HG03565 (cell line): Measurements from ENCODE around the gene GAPVD1.
"Not testable (repeated sequence)": the region's sequence is repeated elsewhere in the genome, so short reads cannot be mapped to it uniquely, and the experiment has no call there.

Source experiments
- ATAC-seq: cut with Tn5 transposase; IDR thresholded peaks from one replicate; pipeline ENCODE4 v1.9.1; 2021; ENCODE audit warnings: mild to moderate bottlenecking, moderate library complexity; ENCODE audit not compliant: unreplicated experiment

Gene GAPVD1

DNA sequence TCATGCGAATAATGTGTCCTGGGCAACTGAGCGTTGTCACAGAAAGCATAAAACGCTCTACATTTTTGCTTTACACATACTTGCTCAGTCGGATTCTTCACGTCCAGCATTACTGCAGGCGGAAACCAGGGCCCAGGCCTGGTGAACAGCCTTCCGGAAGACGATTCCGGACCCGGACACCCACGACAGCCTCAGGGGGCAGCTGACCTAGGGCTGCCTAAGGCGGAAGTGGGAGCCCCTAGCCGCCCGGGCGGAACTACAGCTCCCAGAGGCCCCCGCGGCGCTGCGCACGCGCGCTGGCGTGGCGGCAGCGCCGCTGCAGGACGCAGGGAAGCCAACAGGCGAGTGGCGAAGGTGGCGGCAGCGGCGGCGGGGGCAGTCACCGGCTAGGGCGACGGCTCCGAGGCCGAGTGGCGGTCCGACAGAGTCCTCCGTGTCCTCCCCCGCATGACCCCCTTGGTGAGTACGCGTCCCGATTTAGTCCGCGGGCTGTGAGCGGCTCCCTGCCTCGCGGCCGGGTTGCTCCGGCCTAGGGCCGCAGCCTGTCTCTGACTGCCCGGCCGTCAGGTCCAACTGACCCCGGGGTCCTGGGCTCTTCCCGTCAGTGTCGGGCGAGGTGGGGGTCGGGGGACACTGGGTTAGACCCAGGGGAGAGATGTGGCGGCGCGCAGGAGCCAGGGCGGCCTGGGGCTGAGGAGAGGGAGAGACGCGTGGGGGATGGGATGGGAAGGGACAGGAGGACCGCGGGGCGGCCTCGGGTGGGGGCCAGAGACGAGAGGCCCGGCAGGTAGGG is at the start of gene GAPVD1:
Gene GAPVD1, plus strand, starts transcription at position 326 of the 793 bp plus-strand sequence. CDS start 37,096 bp downstream, outside the sequence.
- peak; percentile 89 for ATAC-seq

DNA sequence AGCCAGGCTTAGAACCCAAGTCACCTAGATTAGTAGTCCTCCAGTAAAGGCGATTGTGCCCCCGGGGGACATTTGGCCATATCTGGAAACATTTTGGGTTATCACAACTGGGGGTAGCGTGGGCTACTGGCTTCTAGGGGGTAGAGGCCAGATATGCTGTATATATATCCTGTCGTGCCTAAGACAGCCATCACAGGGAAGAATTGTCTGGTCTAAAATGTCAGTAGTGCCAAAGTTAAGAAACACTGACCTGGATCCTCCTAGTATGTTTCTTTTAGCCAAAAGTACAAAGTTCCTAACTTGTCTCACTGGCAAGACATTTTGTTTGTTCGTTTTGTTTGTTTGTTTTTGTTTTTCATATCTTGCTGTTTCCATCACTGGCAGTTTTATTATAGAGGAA is 47.4 kb upstream of the GAPVD1 start:
- no peak for ATAC-seq

DNA sequence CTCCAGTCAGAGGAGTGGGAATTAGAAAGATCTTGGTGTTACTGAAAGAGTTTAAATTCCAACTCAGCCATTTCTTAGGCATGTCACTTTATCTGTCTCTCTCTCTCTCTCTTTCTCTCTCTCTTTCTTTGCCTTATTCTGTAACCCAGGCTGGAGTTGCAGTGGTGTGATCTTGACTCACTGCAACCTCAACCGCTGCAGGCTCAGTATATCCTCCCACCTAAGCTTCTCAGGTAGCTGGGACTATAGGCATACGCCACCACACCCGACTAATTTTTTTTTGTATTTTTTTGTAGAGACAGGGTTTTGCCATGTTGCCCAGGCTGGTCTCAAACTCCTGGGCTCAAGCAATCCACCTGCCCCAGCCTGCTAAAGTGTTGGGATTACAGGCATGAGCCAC is 43.0 kb upstream of the GAPVD1 start:
- ATAC-seq, result no peak

GRCh38 chr9:125224858-125225257 is 36.8 kb upstream of the GAPVD1 start:
- not testable (repeated sequence) for ATAC-seq

- no peak for ATAC-seq
Observed at GRCh38 chr9:125227761-125228160, 33.9 kb upstream of the GAPVD1 start.

- ATAC-seq, result no peak
Observed at GRCh38 chr9:125233678-125234077, 27.9 kb upstream of the GAPVD1 start.

DNA sequence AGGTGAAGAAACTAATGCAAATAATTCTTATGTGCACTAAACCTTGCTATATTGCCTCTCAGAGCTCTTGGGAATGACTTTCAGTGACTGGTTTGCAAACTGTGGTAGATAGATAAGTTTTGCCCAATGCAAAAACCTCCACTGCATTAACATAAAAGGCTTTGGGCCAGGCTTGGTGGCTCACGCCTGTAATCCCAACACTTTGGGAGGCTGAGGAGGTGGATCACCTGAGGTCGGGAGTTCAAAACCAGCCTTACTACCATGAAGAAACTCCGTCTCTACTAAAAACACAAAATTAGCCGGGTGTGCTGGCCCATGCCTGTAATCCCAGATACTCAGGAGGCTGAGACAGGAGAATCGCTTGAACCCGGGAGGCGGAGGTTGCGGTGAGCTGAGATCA is 27.5 kb upstream of the GAPVD1 start:
- ATAC-seq, result not testable (repeated sequence)

DNA sequence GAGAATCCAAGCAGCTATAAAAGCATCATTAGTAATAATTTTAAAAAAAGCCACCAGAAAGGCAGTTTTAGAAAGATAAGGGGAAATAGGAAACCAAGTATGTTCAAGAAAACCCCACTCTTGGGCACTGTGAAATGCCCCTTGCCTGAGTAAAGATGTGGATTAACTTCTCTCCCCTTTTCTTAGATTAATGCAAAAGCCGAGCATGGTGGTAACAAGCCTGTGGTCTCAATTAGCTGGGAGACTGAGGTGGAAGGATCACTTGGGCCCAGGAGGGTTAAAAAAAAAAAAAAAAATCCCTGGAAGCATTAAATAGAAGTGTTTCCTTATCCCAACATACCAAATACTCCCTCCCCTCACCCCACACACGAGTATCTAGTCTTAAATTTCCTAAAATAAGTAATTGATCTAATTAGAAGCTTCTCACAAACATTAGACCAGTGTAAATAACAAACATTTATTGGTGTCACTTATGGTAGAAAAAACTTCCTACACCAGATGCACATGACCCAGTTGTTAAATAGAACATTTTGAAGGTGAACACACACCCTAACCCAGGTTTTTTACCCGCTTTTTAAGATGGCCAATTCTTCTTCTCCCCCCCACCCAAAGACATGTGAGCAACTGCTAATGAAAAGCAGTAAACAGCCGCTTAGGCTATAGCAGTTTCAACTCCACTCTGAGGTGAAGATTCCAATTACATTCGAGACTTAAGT is 25.7 kb upstream of the GAPVD1 start:
- ATAC-seq, result no peak

DNA sequence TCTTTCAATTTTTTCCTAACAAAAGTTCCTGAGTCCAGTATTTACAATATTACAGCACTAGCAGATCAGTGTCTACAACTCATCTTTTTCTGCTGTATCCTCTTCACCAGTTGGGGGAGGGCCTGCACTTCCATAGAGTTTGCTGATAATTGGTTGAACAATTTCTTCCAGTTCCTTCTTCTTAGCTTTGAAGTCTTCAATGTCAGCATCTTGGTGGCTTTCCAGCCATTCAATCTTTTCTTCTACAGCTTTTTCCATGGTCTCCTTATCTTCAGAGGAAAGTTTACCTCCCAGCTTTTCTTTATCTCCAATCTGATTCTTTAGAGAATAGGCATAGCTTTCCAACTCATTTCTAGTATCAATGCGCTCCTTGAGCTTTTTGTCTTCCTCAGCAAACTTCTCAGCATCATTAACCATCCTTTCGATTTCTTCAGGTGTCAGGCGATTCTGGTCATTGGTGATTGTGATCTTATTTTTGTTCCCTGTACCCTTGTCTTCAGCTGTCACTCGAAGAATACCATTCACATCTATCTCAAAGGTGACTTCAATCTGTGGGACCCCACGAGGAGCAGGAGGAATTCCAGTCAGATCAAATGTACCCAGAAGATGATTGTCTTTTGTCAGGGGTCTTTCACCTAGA is 25.0 kb upstream of the GAPVD1 start:
- not testable (repeated sequence) for ATAC-seq

GRCh38 chr9:125238127-125238914 is 23.3 kb upstream of the GAPVD1 start:
- ATAC-seq, result no peak

GRCh38 chr9:125238915-125239446 is 22.6 kb upstream of the GAPVD1 start:
- ATAC-seq, result no peak

GRCh38 chr9:125239631-125240597 is 21.7 kb upstream of the GAPVD1 start:
- no peak for ATAC-seq

DNA sequence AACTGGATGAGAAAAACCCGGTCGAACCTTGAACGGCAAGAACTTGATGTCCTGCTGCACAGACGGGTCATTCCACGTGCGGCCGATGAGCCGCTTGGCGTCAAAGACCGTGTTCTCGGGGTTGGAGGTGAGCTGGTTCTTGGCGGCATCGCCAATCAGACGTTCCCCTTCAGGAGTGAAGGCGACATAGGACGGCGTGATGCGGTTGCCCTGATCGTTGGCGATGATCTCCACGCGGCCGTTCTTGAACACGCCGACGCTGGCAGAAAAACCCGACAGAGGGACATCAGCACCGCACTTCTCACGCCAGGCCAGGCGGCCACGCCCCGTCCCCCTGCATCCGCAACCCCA is 21.0 kb upstream of the GAPVD1 start:
- no peak for ATAC-seq

DNA sequence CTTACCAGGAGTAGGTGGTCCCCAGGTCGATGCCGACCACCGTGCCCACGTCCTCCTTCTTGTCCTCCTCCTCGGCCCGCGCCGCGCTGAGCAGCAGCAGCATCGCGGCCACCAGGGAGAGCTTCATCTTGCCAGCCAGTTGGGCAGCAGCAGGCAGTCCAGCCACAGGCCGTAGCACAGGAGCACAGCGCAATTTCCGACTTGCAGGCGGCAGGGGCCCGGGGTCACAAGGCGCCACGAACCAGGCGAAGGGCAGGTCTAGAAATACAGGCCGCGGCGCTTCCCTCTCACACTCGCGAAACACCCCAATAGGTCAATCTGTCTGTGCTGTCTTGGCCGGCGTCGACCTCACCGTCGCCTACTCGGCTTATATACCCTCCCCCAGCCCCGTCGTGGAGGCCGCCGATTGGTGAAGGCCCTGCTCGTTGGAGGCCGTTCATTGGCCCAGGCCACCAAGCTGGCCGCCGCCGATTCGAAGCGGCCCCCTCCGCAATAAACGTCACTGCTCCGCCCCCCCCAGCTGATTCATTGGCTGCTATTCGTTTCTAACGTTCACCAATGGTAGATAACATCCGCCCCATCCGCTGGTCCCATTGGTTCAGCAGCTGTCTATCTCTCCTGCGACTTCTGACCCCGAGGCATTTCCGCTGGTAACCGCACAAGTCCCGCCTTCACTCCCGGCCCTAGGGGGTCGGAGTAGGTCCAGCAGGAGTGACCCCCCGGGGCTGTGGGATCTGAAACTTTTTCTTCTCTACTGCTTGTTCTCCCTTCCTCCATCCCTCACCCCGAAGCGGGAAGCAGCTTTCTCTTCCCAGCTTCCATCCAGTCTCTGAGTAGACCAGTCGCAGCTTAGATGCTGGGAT is 20.4 kb upstream of the GAPVD1 start, which contains the start of gene HSPA5:
Gene HSPA5, minus strand, starts transcription at position 344 of the 863 bp plus-strand sequence. Its CDS starts 217 bp downstream, at position 127.
- ATAC-seq, result peak; percentile 90

DNA sequence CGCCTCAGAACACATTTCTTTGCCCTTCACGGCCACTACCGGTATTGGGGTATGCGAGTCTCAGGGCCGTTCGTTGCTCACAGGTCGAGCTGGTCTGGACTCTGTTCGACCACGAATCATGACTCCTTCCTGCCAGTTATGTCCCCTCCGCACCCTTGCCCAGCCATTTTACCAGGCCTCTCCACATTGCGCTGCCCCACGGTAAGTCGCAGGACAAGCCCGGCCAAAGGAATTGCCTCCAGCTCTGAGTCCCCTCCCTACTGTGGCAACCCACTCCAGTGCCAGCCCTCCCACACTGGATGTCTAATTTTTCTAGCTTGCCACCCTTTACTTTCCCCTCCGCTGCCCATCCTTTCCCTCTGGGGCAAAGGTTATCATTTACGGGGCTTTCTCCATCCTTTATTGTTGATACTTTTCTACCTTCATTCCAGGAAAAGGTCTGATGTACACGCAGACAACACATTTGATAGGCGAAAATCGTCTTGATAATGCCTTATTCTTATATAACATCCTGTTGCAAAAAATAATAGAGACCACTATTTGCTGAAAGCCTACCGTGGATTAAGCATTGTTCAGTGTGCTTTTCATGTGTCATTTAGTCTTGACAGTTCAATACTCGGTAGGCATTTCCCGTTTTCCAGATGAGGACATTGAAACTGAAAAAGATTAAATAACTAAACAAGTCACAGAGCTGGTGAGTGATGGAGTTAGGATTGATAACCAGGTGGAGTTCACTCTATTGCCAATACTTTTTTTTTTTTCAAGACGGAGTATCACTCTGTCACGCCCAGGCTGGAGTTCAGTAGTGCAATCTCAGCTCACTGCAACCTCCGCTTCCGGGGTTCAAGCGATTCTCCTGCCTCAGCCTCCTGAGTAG is 19.5 kb upstream of the GAPVD1 start:
- ATAC-seq, result peak; percentile 9

DNA sequence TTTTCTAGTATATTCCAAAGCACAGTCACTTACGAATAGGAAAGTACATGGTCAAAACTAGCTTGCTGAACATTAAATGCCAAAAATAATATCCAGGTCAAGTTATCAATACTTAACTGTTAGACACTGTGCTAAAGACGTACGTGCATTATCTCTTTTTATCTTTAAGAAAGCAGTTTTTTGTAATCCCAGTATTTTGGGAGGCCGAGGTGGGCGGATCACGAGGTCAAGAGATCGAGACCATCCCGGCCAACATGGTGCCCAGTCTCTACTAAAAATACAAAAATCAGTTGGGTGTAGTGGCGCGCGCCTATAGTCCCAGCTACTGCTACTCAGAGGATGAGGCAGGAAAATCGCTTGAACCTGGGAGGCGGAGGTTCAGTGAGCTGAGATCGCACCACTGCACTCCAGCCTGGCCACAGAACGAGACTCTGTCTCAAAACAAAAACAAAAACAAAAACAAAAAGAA is 17.8 kb upstream of the GAPVD1 start:
- no peak for ATAC-seq

DNA sequence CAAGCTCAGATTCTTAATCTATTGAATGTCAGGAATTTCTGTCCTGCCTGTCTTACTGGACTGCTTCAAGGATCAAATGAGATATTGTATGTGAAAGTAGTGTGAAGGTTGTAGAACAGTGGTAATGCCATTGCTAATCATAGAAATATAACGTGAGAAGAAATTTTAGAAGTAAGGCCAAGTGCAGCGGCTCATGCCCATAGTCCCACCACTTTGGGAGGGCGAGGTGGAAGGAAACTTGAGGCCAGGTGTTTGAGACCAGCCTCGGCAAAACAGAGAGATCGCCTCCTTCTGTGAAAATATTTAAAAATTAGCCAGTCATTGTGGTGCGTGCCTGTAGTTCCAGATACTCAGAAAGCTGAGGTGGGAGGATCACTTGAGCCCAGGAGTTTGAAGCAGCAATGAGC is 15.4 kb upstream of the GAPVD1 start:
- no peak for ATAC-seq
